PFSK-1 (cell line): ENCODE data around the gene FAM168A.

Experiments used
- POLR2AphosphoS5 ChIP-seq: IDR thresholded peaks from 2 replicates; pipeline ENCODE4 v1.6.1; 2012; ENCODE audit warnings: low read depth, mild to moderate bottlenecking, control low read depth, low read length, moderate library complexity
- REST ChIP-seq, 2 experiments: IDR thresholded peaks; 2 replicates each; pipeline versions ENCODE4 v1.6.1 to v1.8.0; 2011 to 2012; ENCODE audit warnings: low read depth in 2 of 2, low read length in 2 of 2, control low read depth in 1 of 2, inconsistent platforms in 1 of 2, mild to moderate bottlenecking in 1 of 2, moderate library complexity in 1 of 2; ENCODE audit not compliant: insufficient read depth in 1 of 2
- SIN3A ChIP-seq: IDR thresholded peaks from 2 replicates; pipeline ENCODE4 v1.6.1; 2012; ENCODE audit warnings: mild to moderate bottlenecking, low read length, moderate library complexity, borderline replicate concordance; ENCODE audit not compliant: insufficient read depth
- TAF1 ChIP-seq: IDR thresholded peaks from 2 replicates; pipeline ENCODE4 v1.6.1; 2012; ENCODE audit warnings: low read length, control low read depth, borderline replicate concordance; ENCODE audit not compliant: insufficient read depth

DNA sequence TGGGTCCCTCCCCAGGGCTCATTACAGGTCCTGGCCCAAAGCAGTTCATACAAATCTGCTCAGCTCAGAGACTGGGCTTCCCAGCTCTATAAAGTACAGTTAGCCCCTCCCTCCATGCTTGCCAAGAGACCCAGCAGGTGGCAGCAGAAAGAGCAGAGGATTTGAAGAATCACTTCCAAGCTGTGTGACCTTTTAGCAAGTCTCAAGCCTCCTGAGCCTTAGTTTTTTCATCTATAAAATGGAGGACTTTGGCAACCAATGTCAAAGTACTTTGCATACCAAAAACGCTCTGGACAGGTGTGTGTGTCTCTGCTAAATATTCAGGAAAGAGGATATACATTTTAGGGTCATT is 195.1 kb downstream of the FAM168A start:
- no peak for TF ChIP-seq POLR2AphosphoS5
- TF ChIP-seq TAF1: no peak
- no peak for TF ChIP-seq REST (IDR thresholded peaks at IDR 0.05; ENCODE audit: insufficient read depth in 1 of 2, low read depth in 2 of 2, low read length in 2 of 2)
- no peak for TF ChIP-seq SIN3A
